ENCODE measurements around the gene C22orf15. TPM values are rescaled to one million over a fixed set of nuclear protein-coding genes. Genes with fewer than 3 reads are reported as not detected.

Gene C22orf15
- total RNA-seq, 2 donors from 2014 or later: not detected

DNA sequence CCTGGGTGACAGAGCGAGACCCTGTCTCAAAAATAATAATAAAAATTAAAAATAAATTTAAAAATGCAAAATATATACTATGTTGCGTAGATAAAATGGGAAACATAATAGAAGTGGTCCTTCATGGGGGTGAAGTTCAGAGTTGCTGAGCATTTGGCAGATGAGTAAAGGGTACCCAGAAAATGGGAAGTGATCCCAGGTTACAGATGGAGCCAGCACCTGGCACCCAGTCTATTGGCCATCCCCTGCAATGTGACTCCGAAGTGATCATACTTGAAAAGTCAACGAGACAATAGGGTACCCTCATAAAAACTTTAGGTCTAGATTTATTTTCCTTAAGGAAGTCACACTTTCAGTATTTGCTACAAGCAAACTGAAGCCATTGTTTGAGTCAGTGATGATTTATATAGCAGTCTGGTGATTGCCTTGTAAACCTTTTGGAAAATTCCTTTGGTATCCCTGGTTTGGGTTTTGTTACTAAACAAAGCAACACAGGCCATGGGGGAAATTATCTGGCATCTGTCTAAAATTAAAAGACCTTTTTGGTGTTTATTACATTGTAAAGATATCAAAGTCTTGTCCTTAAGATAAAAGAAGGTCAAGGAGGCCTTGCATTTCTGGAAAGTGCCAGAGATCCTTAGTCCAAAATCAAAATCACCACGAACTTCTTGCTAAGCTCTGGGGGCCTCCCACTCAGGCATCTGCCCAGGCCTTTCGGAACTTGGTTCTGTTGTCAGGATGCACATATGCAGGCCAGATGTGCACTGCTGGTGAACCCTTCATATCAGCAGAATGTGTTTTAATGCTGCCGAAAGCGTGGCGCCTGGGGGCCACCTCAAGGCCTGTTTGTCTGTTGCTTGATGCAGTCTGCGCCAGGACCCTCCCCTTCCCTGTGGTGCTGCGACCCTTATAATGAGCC lies 28.3 kb downstream of the C22orf15 start:
- H3K4me3 ChIP-seq: no peak overlapping the region
- TF ChIP-seq, protein P1, sequence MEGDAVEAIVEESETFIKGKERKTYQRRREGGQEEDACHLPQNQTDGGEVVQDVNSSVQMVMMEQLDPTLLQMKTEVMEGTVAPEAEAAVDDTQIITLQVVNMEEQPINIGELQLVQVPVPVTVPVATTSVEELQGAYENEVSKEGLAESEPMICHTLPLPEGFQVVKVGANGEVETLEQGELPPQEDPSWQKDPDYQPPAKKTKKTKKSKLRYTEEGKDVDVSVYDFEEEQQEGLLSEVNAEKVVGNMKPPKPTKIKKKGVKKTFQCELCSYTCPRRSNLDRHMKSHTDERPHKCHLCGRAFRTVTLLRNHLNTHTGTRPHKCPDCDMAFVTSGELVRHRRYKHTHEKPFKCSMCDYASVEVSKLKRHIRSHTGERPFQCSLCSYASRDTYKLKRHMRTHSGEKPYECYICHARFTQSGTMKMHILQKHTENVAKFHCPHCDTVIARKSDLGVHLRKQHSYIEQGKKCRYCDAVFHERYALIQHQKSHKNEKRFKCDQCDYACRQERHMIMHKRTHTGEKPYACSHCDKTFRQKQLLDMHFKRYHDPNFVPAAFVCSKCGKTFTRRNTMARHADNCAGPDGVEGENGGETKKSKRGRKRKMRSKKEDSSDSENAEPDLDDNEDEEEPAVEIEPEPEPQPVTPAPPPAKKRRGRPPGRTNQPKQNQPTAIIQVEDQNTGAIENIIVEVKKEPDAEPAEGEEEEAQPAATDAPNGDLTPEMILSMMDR (IDR thresholded peaks at IDR 0.05): no peak
- H3K27ac ChIP-seq: no peak overlapping the region
- H3K27me3 ChIP-seq (replicated peaks; ENCODE audit: insufficient read depth): no peaks in the 10 kb centered on the region
- peaks cover 25% of the 10 kb centered on the region for H3K36me3 ChIP-seq
- DNase-seq (ENCODE audit: low spot score) (no peak), ATAC-seq (ENCODE audit: insufficient number of reproducible peaks, low FRiP score, low read depth) (no peak)
- peaks cover 15 to 28% of the 10 kb centered on the region in 2 donors for H3K4me1 ChIP-seq (ENCODE audit: control insufficient read depth in 1 of 2, low read depth in 2 of 2)
- H3K9me3 ChIP-seq: no peaks in the 10 kb centered on the region

DNA sequence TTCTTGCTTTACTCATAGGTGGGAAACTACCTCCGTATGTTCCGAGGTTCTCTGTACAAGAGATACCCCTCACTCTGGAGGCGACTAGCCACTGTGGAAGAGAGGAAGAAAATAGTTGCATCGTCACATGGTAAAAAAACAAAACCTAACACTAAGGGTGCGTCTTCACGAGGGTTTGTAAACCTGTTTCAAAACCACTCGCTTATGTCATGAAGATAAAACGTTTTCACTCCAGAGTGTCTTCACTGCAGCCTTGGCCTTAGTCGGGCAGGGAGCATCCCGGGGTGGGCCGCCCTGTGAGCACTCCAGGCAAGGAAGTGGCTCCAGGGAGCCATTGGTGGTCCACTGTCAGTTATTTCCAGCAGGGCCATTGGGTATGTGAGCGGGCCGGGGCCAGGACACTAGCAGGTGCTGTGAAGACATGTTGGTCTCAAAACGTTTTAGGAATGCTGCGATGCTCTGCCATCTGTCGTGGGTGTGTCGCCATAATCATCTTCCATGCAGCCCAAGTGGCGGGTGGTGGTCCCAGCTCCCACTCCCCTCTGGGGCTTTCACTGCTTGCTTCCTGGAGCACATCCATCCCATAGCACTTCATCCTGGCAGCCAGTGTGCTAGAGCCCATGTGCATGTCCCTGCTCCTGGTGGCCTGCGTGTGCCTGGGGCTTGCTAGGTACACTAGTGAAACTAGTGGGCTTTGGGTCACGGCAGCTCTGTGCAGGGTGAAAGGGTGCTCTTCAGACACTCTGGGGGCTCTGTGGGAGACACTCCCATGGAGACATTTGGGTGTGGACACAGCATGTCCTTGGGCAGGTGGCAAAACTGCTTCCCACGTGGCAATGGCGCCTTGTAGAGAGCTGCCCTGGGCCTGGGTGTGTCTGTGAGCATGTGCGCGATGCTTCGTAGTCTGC lies 29.2 kb downstream of the C22orf15 start:
- H3K4me1 ChIP-seq (ENCODE audit: control insufficient read depth in 1 of 2, low read depth in 2 of 2): peaks cover 11 to 24% of the 10 kb centered on the region in 2 donors

DNA sequence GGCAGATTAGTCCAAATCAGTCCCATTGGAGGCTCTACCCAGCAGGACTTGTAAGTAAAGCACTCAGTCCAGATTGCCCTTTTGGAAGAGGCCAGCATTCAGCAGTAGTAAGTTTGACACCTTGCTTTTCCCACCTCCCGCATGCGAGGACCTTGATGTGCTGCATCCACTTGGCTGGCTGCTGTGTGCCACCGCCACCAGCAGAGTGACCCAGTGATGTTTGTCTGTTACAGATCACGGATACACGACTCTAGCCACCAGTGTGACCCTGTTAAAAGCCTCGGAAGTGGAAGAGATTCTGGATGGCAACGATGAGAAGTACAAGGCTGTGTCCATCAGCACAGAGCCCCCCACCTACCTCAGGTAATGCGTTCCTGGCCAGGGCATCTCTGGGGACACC lies 30.5 kb downstream of the C22orf15 start:
- DNase-seq (ENCODE audit: low spot score) (no peak), ATAC-seq (ENCODE audit: insufficient number of reproducible peaks, low FRiP score, low read depth) (no peak)
- H3K4me3 ChIP-seq: no peak overlapping the region
- peaks cover 3 to 15% of the 10 kb centered on the region in 2 donors for H3K4me1 ChIP-seq (ENCODE audit: control insufficient read depth in 1 of 2, low read depth in 2 of 2)
- peaks cover 32% of the 10 kb centered on the region for H3K36me3 ChIP-seq
- TF ChIP-seq, protein P1 (IDR thresholded peaks at IDR 0.05): no peak
- no peak overlapping the region for H3K27ac ChIP-seq
- no peaks in the 10 kb centered on the region for H3K27me3 ChIP-seq (replicated peaks; ENCODE audit: insufficient read depth)
- no peaks in the 10 kb centered on the region for H3K9me3 ChIP-seq

More for the DNA sequence above, 29.2 kb downstream of the C22orf15 start:
- Histone ChIP-seq H3K27ac (no peak overlapping the region), H3K36me3 (peaks cover 32% of the 10 kb centered on the region), H3K9me3 (no peaks in the 10 kb centered on the region), H3K27me3 (replicated peaks; ENCODE audit: insufficient read depth) (no peaks in the 10 kb centered on the region), H3K4me3 (no peak overlapping the region)
- DNase-seq (ENCODE audit: low spot score): no peak
- TF ChIP-seq, protein P1 (IDR thresholded peaks at IDR 0.05): no peak
- ATAC-seq (ENCODE audit: insufficient number of reproducible peaks, low FRiP score, low read depth): no peak

DNA sequence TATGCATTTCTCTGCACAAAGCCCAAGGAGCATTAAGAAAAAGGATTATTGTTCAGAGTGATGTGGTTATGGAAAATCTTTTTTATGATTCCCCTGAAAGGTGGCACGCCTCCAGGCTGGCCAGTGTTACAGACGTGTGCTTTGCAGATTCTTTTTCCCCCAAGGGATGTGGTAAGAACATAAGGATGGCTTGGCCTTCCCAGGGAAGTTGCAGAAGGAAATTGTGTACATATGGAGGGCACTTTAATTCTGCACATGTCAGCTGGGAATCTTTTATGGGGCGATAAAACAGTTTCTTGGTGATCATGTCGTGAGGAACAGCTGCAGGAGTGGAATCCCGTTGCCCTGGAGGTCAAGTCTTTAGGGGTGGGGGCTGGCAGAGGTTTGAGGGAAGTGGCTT lies 33.7 kb downstream of the C22orf15 start:
- Histone ChIP-seq H3K4me1 (ENCODE audit: control insufficient read depth in 1 of 2, low read depth in 2 of 2) (no peaks in the 10 kb centered on the region), H3K27me3 (replicated peaks; ENCODE audit: insufficient read depth) (no peaks in the 10 kb centered on the region), H3K4me3 (no peak overlapping the region), H3K36me3 (peaks cover 43% of the 10 kb centered on the region), H3K9me3 (no peaks in the 10 kb centered on the region), H3K27ac (no peak overlapping the region)
- TF ChIP-seq, protein P1 (IDR thresholded peaks at IDR 0.05): no peak
- DNase-seq (ENCODE audit: low spot score): no peak
- ATAC-seq (ENCODE audit: insufficient number of reproducible peaks, low FRiP score, low read depth): no peak
